Transverse colon (tissue), 3 donors: ENCODE results near the gene R3HDM4.

Experiments used
- CTCF ChIP-seq, 5 experiments: fragments of 200-600 bp in 3 of 5; fragments of 450-650 bp in 2 of 5; sonication (generic) in 3 of 5; IDR thresholded peaks; 1 replicate in 2 of 5; 2 replicates in 3 of 5; pipeline ENCODE4 v1.5.1; 2016 to 2017; ENCODE audit warnings: antibody characterized with exemption in 5 of 5, inconsistent platforms in 3 of 5, mild to moderate bottlenecking in 2 of 5, moderate library complexity in 1 of 5
- POLR2A ChIP-seq: fragments of 450-650 bp; IDR thresholded peaks from one replicate; pipeline ENCODE4 v1.6.1; 2016; ENCODE audit warnings: antibody characterized with exemption, mild to moderate bottlenecking, moderate library complexity

GRCh38 chr19:871446-872265, 41.4 kb downstream of the R3HDM4 start:
- no peak for TF ChIP-seq POLR2A
- no peak for TF ChIP-seq CTCF (IDR thresholded peaks at IDR 0.05)
